Vagina (tissue), 2 donors: Measurements from ENCODE around the gene PATJ. TPM values are rescaled to one million over a fixed set of nuclear protein-coding genes. Genes with fewer than 3 reads are reported as not detected.
"Not testable (repeated sequence)": the region's sequence is repeated elsewhere in the genome, so short reads cannot be mapped to it uniquely, and the experiment has no call there.

Experiments used
- DNase-seq, 2 donors: peaks; one replicate each; pipeline ENCODE4 v3.0.0-alpha.2; 2017; ENCODE audit errors: extremely low spot score in 2 of 2
- H3K27ac ChIP-seq: fragments of 200-600 bp; sonication (generic); one replicate; pipeline ENCODE4 v1.5.1; 2019
- H3K27me3 ChIP-seq: fragments of 200-600 bp; sonication (generic); one replicate; pipeline ENCODE4 v1.5.1; 2019
- H3K36me3 ChIP-seq, 2 donors: fragments of 200-600 bp; sonication (generic); one replicate each; pipeline ENCODE4 v1.5.1; 2017 to 2019
- H3K4me1 ChIP-seq: fragments of 200-600 bp; sonication (generic); one replicate; pipeline ENCODE4 v1.5.1; 2019
- H3K4me3 ChIP-seq, 2 donors: fragments of 200-600 bp; sonication (generic); 1 replicate in 1 of 2; 2 replicates in 1 of 2; pipeline ENCODE4 v1.5.1; 2016 to 2019
- H3K9me3 ChIP-seq: fragments of 200-600 bp; sonication (generic); one replicate; pipeline ENCODE4 v1.5.1; 2019
- CTCF ChIP-seq, 3 experiments: fragments of 450-650 bp in 2 of 3; fragments of 200-600 bp in 1 of 3; sonication (generic) in 1 of 3; IDR thresholded peaks; one replicate each; pipeline ENCODE4 v1.5.1; 2017 to 2019; ENCODE audit warnings: antibody characterized with exemption in 3 of 3, mild to moderate bottlenecking in 2 of 3, moderate library complexity in 2 of 3
- POLR2A ChIP-seq, 2 donors: fragments of 450-650 bp; IDR thresholded peaks; one replicate each; pipeline ENCODE4 v1.6.1; 2017; ENCODE audit warnings: antibody characterized with exemption in 2 of 2, mild to moderate bottlenecking in 2 of 2, moderate library complexity in 2 of 2
- POLR2AphosphoS5 ChIP-seq, 2 donors: sonication (generic); formaldehyde crosslinking; IDR thresholded peaks; one replicate each; pipeline ENCODE4 v1.9.0; 2017; ENCODE audit warnings: antibody characterized with exemption in 2 of 2, mild to moderate bottlenecking in 2 of 2, low read depth in 1 of 2; ENCODE audit not compliant: insufficient read depth in 1 of 2
- intact Hi-C: fragments of 100-400 bp; cut with DNase I; formaldehyde crosslinking; loops from one replicate; pipeline ENCODE4 v1.15.1; 2023
- total RNA-seq: library from RNA; depleted of rRNA; stranded (reverse); fragments of >200 nt; gene quantifications from one replicate; pipeline ENCODE4 v1.2.3, GENCODE V29; 2016

PATJ gene
- total RNA-seq, 1 donor from 2014 or later, result 83.2 TPM

- no peaks in the 10 kb centered on the region for H3K36me3 ChIP-seq
- no peak for DNase-seq
- H3K4me1 ChIP-seq, result no peaks in the 10 kb centered on the region
- intact Hi-C loops, result no loop called here
- no peak overlapping the region for H3K27ac ChIP-seq
- no peak overlapping the region for H3K4me3 ChIP-seq
- TF ChIP-seq CTCF (IDR thresholded peaks at IDR 0.05), result no peak
- no peak for TF ChIP-seq POLR2A (IDR thresholded peaks at IDR 0.05)
- no peak for TF ChIP-seq POLR2AphosphoS5 (IDR thresholded peaks at IDR 0.05; ENCODE audit: insufficient read depth in 1 of 2, low read depth in 1 of 2)
- no peaks in the 10 kb centered on the region for H3K27me3 ChIP-seq
- H3K9me3 ChIP-seq, result no peaks in the 10 kb centered on the region
Measured at GRCh38 chr1:62218604-62219003, 476.3 kb downstream of the PATJ start.

- intact Hi-C loops, result not testable (repeated sequence)
Measured at GRCh38 chr1:62220456-62220855, 478.2 kb downstream of the PATJ start.

DNA sequence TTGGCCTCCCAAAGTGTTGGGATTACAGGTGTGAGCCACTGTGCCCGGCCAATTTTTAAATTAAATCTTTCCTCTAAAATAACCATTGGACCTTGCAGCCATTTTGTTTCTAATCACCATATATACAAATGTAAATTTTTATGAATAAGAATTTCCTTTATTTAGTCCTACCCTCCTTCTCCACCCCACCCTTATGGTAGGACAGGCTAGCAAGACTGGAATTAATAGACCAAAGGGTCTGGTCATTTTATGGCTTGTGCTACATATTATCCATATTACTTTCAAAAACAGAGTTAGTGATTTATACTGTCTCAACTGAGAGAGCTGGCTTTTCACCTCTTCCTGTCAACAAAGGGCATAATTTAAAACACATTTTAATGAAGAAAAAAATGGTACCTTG, 478.9 kb downstream of the PATJ start:
- no peak for DNase-seq

More at GRCh38 chr1:62220456-62220855, 478.2 kb downstream of the PATJ start:
- not testable (repeated sequence) for DNase-seq, H3K4me3 ChIP-seq, H3K27me3 ChIP-seq, H3K9me3 ChIP-seq, H3K4me1 ChIP-seq, H3K27ac ChIP-seq, H3K36me3 ChIP-seq

DNA sequence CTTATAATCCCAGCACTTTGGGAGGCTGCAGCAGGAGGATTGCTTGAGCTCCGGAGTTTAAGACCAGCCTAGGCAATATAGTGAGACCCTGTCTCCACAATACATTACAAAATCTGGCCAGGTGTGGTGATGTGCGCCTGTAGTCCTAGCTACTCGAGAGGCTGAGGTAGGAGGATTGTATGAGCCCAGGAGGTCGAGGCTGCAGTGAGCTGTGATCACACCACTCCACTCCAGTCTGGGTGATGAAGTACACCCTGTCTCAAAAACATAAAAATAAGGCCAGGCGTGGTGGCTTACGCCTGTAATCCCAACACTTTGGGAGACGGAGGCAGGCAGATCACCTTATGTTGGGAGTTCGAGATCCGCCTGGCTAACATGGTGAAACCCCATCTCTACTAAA, 480.0 kb downstream of the PATJ start:
- Histone ChIP-seq H3K9me3 (no peaks in the 10 kb centered on the region), H3K27ac (no peak overlapping the region), H3K4me3 (no peak overlapping the region), H3K27me3 (no peaks in the 10 kb centered on the region), H3K36me3 (no peaks in the 10 kb centered on the region), H3K4me1 (no peaks in the 10 kb centered on the region)
- intact Hi-C loops, result no loop called here
- DNase-seq, result no peak
- TF ChIP-seq CTCF (IDR thresholded peaks at IDR 0.05), result no peak
- TF ChIP-seq POLR2AphosphoS5 (IDR thresholded peaks at IDR 0.05; ENCODE audit: insufficient read depth in 1 of 2, low read depth in 1 of 2), result no peak
- TF ChIP-seq POLR2A (IDR thresholded peaks at IDR 0.05), result no peak

More for the DNA sequence above, 478.9 kb downstream of the PATJ start:
- Histone ChIP-seq H3K36me3 (no peaks in the 10 kb centered on the region), H3K4me1 (no peaks in the 10 kb centered on the region), H3K27ac (no peak overlapping the region), H3K9me3 (no peaks in the 10 kb centered on the region), H3K27me3 (no peaks in the 10 kb centered on the region), H3K4me3 (no peak overlapping the region)
- no peak for TF ChIP-seq CTCF (IDR thresholded peaks at IDR 0.05)
- TF ChIP-seq POLR2AphosphoS5 (IDR thresholded peaks at IDR 0.05; ENCODE audit: insufficient read depth in 1 of 2, low read depth in 1 of 2), result no peak
- no peak for TF ChIP-seq POLR2A (IDR thresholded peaks at IDR 0.05)
- intact Hi-C loops, result no loop called here

GRCh38 chr1:62224182-62224581, 481.9 kb downstream of the PATJ start:
- H3K4me1 ChIP-seq, result no peaks in the 10 kb centered on the region
- no peak for DNase-seq
- no peaks in the 10 kb centered on the region for H3K9me3 ChIP-seq
- H3K27ac ChIP-seq, result no peak overlapping the region
- no peak overlapping the region for H3K4me3 ChIP-seq
- no peaks in the 10 kb centered on the region for H3K27me3 ChIP-seq
- TF ChIP-seq CTCF (IDR thresholded peaks at IDR 0.05), result no peak
- no peak for TF ChIP-seq POLR2AphosphoS5 (IDR thresholded peaks at IDR 0.05; ENCODE audit: insufficient read depth in 1 of 2, low read depth in 1 of 2)
- no peak for TF ChIP-seq POLR2A (IDR thresholded peaks at IDR 0.05)
- intact Hi-C loops, result no loop called here
- H3K36me3 ChIP-seq, result no peaks in the 10 kb centered on the region

DNA sequence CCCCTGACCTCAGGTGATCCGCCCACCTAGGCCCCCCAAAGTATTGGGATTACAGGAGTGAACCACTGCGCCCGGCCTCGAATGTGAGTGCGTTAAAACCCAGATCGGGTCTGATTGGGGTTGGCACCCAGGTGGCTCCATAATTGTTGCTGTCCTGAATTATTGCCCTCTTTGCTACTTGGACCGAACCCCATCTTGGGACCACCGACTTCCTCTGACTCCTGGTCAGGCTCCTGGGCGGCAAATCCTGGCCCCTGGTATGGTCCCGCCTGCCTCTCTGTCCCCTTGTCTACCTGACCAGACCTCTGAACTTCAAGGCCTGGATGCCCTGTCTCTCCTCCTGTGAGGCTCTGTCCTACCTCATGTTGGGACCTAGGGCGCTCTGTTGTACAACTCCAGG, 485.2 kb downstream of the PATJ start:
- no peak for DNase-seq
- intact Hi-C loops, result no loop called here
- no peaks in the 10 kb centered on the region for H3K27me3 ChIP-seq
- no peaks in the 10 kb centered on the region for H3K36me3 ChIP-seq
- no peaks in the 10 kb centered on the region for H3K4me1 ChIP-seq
- TF ChIP-seq POLR2AphosphoS5 (IDR thresholded peaks at IDR 0.05; ENCODE audit: insufficient read depth in 1 of 2, low read depth in 1 of 2) (no peak), POLR2A (IDR thresholded peaks at IDR 0.05) (no peak), CTCF (IDR thresholded peaks at IDR 0.05) (no peak)
- no peaks in the 10 kb centered on the region for H3K9me3 ChIP-seq
- H3K27ac ChIP-seq, result no peak overlapping the region
- no peak overlapping the region for H3K4me3 ChIP-seq
